Tibial artery (tissue), 4 donors: ENCODE measurements around the gene TEAD2.

Experiments used
- DNase-seq, 2 donors: peaks; one replicate each; pipeline ENCODE4 v3.0.0-alpha.2; 2019
- H3K27ac ChIP-seq, 2 donors: fragments of 200-600 bp; sonication (generic) in 1 of 2; 1 replicate in 1 of 2; 2 replicates in 1 of 2; pipeline ENCODE4 v1.5.1; 2018 to 2019; ENCODE audit warnings: mild to moderate bottlenecking in 1 of 2
- H3K27me3 ChIP-seq, 2 donors: fragments of 200-600 bp; sonication (generic) in 1 of 2; one replicate each; pipeline versions ENCODE4 v1.5.1 to v1.6.0; 2016 to 2019
- H3K36me3 ChIP-seq, 3 donors: fragments of 200-600 bp; sonication (generic) in 2 of 3; one replicate each; pipeline ENCODE4 v1.5.1; 2016 to 2019; ENCODE audit warnings: mild to moderate bottlenecking in 2 of 3
- H3K4me1 ChIP-seq, 4 donors: fragments of 200-600 bp; sonication (generic) in 2 of 4; 1 replicate in 3 of 4; 2 replicates in 1 of 4; pipeline ENCODE4 v1.5.1; 2016 to 2019
- H3K4me3 ChIP-seq, 2 donors: fragments of 200-600 bp; sonication (generic) in 1 of 2; 1 replicate in 1 of 2; 2 replicates in 1 of 2; pipeline ENCODE4 v1.5.1; 2018 to 2019; ENCODE audit warnings: mild to moderate bottlenecking in 2 of 2
- H3K9me3 ChIP-seq, 3 donors: fragments of 200-600 bp; sonication (generic) in 1 of 3; one replicate each; pipeline ENCODE4 v1.5.1; 2016 to 2019
- CTCF ChIP-seq, 2 experiments: fragments of 200-600 bp in 1 of 2; fragments of 450-650 bp in 1 of 2; IDR thresholded peaks; one replicate each; pipeline ENCODE4 v1.5.1; 2017 to 2019; ENCODE audit warnings: antibody characterized with exemption in 2 of 2, mild to moderate bottlenecking in 1 of 2, moderate library complexity in 1 of 2
- intact Hi-C: fragments of 100-400 bp; cut with DNase I; formaldehyde crosslinking; loops from one replicate; pipeline ENCODE4 v1.15.0; 2023; ENCODE audit warnings: low total_unique reads

The TEAD2 gene

GRCh38 chr19:49362048-49362928, at the start of gene TEAD2:
Gene TEAD2, minus strand, starts transcription at chr19:49362416. Its CDS starts 2,341 bp downstream, at chr19:49360075.
- TF ChIP-seq CTCF (IDR thresholded peaks at IDR 0.05) = no peak
- H3K36me3 ChIP-seq = peaks cover 16 to 26% (median 25%) of the 10 kb centered on the region in 3 donors

GRCh38 chr19:49411681-49412326, 49.6 kb upstream of the TEAD2 start:
- intact Hi-C loops = no loop called here
- no peak overlapping the region for H3K27ac ChIP-seq
- H3K27me3 ChIP-seq = peaks cover 0 to 53% of the 10 kb centered on the region in 2 donors
- no peaks in the 10 kb centered on the region for H3K36me3 ChIP-seq
- no peak overlapping the region for H3K4me3 ChIP-seq
- no peaks in the 10 kb centered on the region for H3K9me3 ChIP-seq
- no peak for TF ChIP-seq CTCF (IDR thresholded peaks at IDR 0.05)
- no peak for DNase-seq
- H3K4me1 ChIP-seq = no peaks in the 10 kb centered on the region

More at GRCh38 chr19:49362048-49362928, at the start of gene TEAD2:
- DNase-seq = peak; percentile 75 to 90
- no peaks in the 10 kb centered on the region for H3K27me3 ChIP-seq
- peaks cover 2 to 20% (median 11%) of the 10 kb centered on the region in 4 donors for H3K4me1 ChIP-seq
- peak within 1 kb of the TSS; percentile 84 to 96 for H3K27ac ChIP-seq
- no peaks in the 10 kb centered on the region for H3K9me3 ChIP-seq
- intact Hi-C loops = no loop called here
- peak within 1 kb of the TSS; percentile 81 to 98 for H3K4me3 ChIP-seq

GRCh38 chr19:49409441-49410029, 47.3 kb upstream of the TEAD2 start:
- Histone ChIP-seq H3K9me3 (no peaks in the 10 kb centered on the region), H3K27me3 (peaks cover 0 to 32% of the 10 kb centered on the region in 2 donors), H3K4me1 (no peaks in the 10 kb centered on the region), H3K27ac (no peak overlapping the region), H3K36me3 (no peaks in the 10 kb centered on the region), H3K4me3 (no peak overlapping the region)
- TF ChIP-seq CTCF (IDR thresholded peaks at IDR 0.05) = no peak
- intact Hi-C loops = no loop called here
- no peak for DNase-seq

GRCh38 chr19:49408816-49409440, 46.7 kb upstream of the TEAD2 start:
- no peak for TF ChIP-seq CTCF (IDR thresholded peaks at IDR 0.05)
- Histone ChIP-seq H3K27ac (no peak overlapping the region), H3K9me3 (no peaks in the 10 kb centered on the region), H3K27me3 (peaks cover 0 to 26% of the 10 kb centered on the region in 2 donors), H3K4me3 (no peak overlapping the region), H3K4me1 (no peaks in the 10 kb centered on the region), H3K36me3 (no peaks in the 10 kb centered on the region)
- intact Hi-C loops = no loop called here
- no peak for DNase-seq

GRCh38 chr19:49407482-49408015, 45.3 kb upstream of the TEAD2 start:
- no peak for TF ChIP-seq CTCF (IDR thresholded peaks at IDR 0.05)
- H3K4me1 ChIP-seq = no peaks in the 10 kb centered on the region
- H3K27me3 ChIP-seq = peaks cover 0 to 16% of the 10 kb centered on the region in 2 donors
- no peak overlapping the region for H3K4me3 ChIP-seq
- H3K36me3 ChIP-seq = no peaks in the 10 kb centered on the region
- no peaks in the 10 kb centered on the region for H3K9me3 ChIP-seq
- intact Hi-C loops = no loop called here
- no peak overlapping the region for H3K27ac ChIP-seq
- DNase-seq = no peak
